Activated CD4-positive, alpha-beta memory T cell treated with anti-CD3 and anti-CD28 coated beads for 36 hours (primary cell): ENCODE data around the gene AFF2. TPM values are rescaled to one million over a fixed set of nuclear protein-coding genes. Genes with fewer than 3 reads are reported as not detected.

Experiments used
- CTCF ChIA-PET: fragments of 350-600 bp; sonication (Branson Sonifier 250); formaldehyde crosslinking; loops from one replicate; lab custom pipeline; 2021; ENCODE audit warnings: antibody characterized with exemption, inconsistent platforms; lab: Charles Lee
- POLR2A ChIA-PET: fragments of 350-600 bp; sonication (Branson Sonifier 250); formaldehyde crosslinking; loops from one replicate; lab custom pipeline; 2021; ENCODE audit warnings: antibody characterized with exemption; lab: Charles Lee
- DNase-seq: peaks from one replicate; pipeline ENCODE4 v3.0.0-alpha.2; 2020
- H3K27ac Mint-ChIP-seq: one replicate; pipeline ENCODE4 v1.8.0; 2021; ENCODE audit warnings: mixed read lengths
- H3K27me3 Mint-ChIP-seq: one replicate; pipeline ENCODE4 v1.8.0; 2021; ENCODE audit warnings: mixed read lengths
- H3K36me3 Mint-ChIP-seq: one replicate; pipeline ENCODE4 v1.8.0; 2021; ENCODE audit warnings: mixed read lengths
- H3K4me1 Mint-ChIP-seq: one replicate; pipeline ENCODE4 v1.8.0; 2021; ENCODE audit warnings: low read depth, mixed read lengths
- H3K4me3 Mint-ChIP-seq: one replicate; pipeline ENCODE4 v1.8.0; 2021; ENCODE audit warnings: mild to moderate bottlenecking, mixed read lengths
- H3K9me3 Mint-ChIP-seq: one replicate; pipeline ENCODE4 v1.8.0; 2021; ENCODE audit warnings: mixed read lengths
- intact Hi-C: fragments of 100-400 bp; cut with micrococcal nuclease; formaldehyde crosslinking; loops from one replicate; pipeline ENCODE4 v1.15.1; 2023
- total RNA-seq, 2 experiments: library from RNA; stranded (reverse); gene quantifications; one replicate each; pipeline ENCODE4 v1.2.3, GENCODE V29; 2021

The AFF2 gene
- total RNA-seq, 2 experiments from 2014 or later, result 0.36 to 0.45 TPM

DNA sequence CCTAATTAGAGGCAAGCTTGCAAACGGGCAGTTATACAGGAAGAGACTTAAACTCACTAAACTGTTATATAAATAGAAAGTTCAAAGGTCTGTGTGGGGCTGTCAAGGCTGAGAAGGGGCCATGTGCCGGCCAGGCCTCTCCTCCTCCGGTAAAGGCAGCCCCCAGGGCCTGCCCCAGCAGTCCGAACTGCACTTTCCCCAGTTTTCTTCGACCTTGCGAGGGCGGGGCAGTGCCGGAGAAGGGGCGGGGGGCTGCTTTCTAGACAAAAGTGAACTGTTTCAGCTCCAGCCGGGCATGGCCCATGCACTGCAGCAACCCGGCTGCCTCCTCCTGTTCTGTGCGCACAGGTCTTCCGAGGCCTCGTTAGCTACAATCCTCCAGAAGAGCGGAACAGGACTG is 4.1 kb downstream of the AFF2 start:
- intact Hi-C loops, result no loop called here
- no peak overlapping the region for H3K4me3 Mint-ChIP-seq
- no peak for DNase-seq
- POLR2A ChIA-PET, result no interaction called here
- CTCF ChIA-PET, result no interaction called here
- no peak overlapping the region for H3K27ac Mint-ChIP-seq
- H3K27me3 Mint-ChIP-seq, result peaks cover 5% of the 10 kb centered on the region
- no peaks in the 10 kb centered on the region for H3K4me1 Mint-ChIP-seq
- no peaks in the 10 kb centered on the region for H3K9me3 Mint-ChIP-seq
- no peaks in the 10 kb centered on the region for H3K36me3 Mint-ChIP-seq

GRCh38 chrX:148507418-148507817 is 7.0 kb downstream of the AFF2 start:
- intact Hi-C loops, result no loop called here
- Mint-ChIP-seq H3K27ac (no peak overlapping the region), H3K9me3 (no peaks in the 10 kb centered on the region), H3K4me1 (no peaks in the 10 kb centered on the region), H3K36me3 (no peaks in the 10 kb centered on the region), H3K27me3 (peaks cover 5% of the 10 kb centered on the region), H3K4me3 (no peak overlapping the region)
- ChIA-PET POLR2A (no interaction called here), CTCF (no interaction called here)
- no peak for DNase-seq

GRCh38 chrX:148512453-148512852 is 12.0 kb downstream of the AFF2 start:
- Mint-ChIP-seq H3K36me3 (no peaks in the 10 kb centered on the region), H3K9me3 (no peaks in the 10 kb centered on the region), H3K4me1 (no peaks in the 10 kb centered on the region), H3K27ac (no peak overlapping the region), H3K27me3 (no peaks in the 10 kb centered on the region), H3K4me3 (no peak overlapping the region)
- ChIA-PET POLR2A (no interaction called here), CTCF (no interaction called here)
- DNase-seq, result no peak
- intact Hi-C loops, result no loop called here

DNA sequence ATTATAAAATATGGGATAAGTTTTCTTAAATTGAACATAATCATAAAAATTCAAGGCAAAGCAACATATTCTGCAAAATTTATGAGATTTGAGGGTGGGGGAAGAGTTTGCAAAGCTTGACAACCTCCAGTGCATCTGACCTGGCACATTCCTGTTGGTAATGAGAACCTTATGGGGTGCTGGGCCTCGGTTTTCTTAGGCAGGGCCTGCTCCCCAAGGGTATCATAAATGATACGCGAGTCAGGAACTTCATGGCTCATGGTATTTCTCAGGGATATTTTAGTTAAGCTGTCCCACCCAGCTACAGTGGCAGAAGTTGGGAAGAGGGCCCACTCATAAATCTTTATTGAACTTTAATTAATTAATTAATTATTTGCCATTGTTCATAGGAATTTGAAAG is 13.2 kb downstream of the AFF2 start:
- ChIA-PET POLR2A (no interaction called here), CTCF (no interaction called here)
- Mint-ChIP-seq H3K4me1 (no peaks in the 10 kb centered on the region), H3K36me3 (no peaks in the 10 kb centered on the region), H3K27ac (no peak overlapping the region), H3K9me3 (no peaks in the 10 kb centered on the region), H3K4me3 (no peak overlapping the region), H3K27me3 (no peaks in the 10 kb centered on the region)
- DNase-seq, result no peak
- intact Hi-C loops, result no loop called here

DNA sequence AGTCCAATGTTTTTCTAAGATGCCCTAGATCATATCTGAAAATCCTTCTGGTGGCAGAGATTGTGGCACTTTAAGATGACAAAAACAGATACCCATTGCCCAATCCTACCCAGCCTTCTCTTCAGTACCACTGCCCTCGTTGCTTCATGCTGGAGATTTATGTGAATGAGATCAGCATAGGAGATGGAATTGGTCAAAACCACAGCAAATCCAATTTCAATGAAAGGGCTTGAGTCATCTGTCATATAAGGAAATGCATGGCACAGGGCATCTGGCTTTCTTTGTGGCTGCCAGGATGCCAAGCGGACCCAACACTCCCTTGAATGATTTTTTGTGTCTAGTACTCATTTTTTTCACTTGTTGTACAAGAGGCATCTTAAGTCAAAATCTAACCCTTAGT is 16.8 kb downstream of the AFF2 start:
- DNase-seq, result no peak
- Mint-ChIP-seq H3K36me3 (no peaks in the 10 kb centered on the region), H3K4me3 (no peak overlapping the region), H3K9me3 (no peaks in the 10 kb centered on the region), H3K4me1 (no peaks in the 10 kb centered on the region), H3K27me3 (no peaks in the 10 kb centered on the region), H3K27ac (no peak overlapping the region)
- ChIA-PET POLR2A (no interaction called here), CTCF (no interaction called here)
- intact Hi-C loops, result no loop called here

DNA sequence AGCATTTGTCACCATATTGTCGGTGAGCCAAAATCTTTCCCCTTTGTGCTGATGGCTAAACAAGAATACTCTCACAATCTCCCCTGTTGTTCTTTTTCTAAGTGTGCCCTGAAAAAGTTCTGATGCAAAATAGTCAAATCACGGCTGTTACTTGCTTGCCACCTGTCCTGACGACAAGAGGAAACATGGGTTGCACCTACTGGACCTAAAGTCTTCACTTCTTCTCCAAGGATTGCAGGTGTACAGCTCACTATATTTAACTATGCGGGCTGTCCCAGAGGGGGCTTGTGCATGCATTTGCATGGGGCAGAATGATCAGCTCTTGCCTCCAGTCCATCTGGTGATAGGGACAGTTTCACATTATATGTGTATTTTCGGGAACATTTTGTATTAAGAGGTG is 21.6 kb downstream of the AFF2 start:
- POLR2A ChIA-PET, result no interaction called here
- Mint-ChIP-seq H3K4me1 (no peaks in the 10 kb centered on the region), H3K27me3 (no peaks in the 10 kb centered on the region), H3K9me3 (no peaks in the 10 kb centered on the region), H3K36me3 (no peaks in the 10 kb centered on the region), H3K4me3 (no peak overlapping the region), H3K27ac (no peak overlapping the region)
- DNase-seq, result no peak
- CTCF ChIA-PET, result no interaction called here
- intact Hi-C loops, result no loop called here

- H3K4me1 Mint-ChIP-seq, result no peaks in the 10 kb centered on the region
- H3K36me3 Mint-ChIP-seq, result no peaks in the 10 kb centered on the region
- intact Hi-C loops, result no loop called here
- no peak for DNase-seq
- no peak overlapping the region for H3K4me3 Mint-ChIP-seq
- ChIA-PET POLR2A (no interaction called here), CTCF (no interaction called here)
- H3K27me3 Mint-ChIP-seq, result no peaks in the 10 kb centered on the region
- no peak overlapping the region for H3K27ac Mint-ChIP-seq
- no peaks in the 10 kb centered on the region for H3K9me3 Mint-ChIP-seq
Measured at GRCh38 chrX:148523303-148524080, 23.1 kb downstream of the AFF2 start.

GRCh38 chrX:148530464-148531077 is 30.2 kb downstream of the AFF2 start:
- CTCF ChIA-PET, result interaction anchor here (0.6 to 1.4 kb wide), 8 partner anchors 8 to 930 kb away, joined by 3 to 5 read pairs (median 4); no protein-coding TSS in a partner anchor
- Mint-ChIP-seq H3K27ac (no peak overlapping the region), H3K4me3 (no peak overlapping the region), H3K27me3 (no peaks in the 10 kb centered on the region), H3K36me3 (no peaks in the 10 kb centered on the region), H3K4me1 (no peaks in the 10 kb centered on the region), H3K9me3 (no peaks in the 10 kb centered on the region)
- POLR2A ChIA-PET, result no interaction called here
- no peak for DNase-seq
- intact Hi-C loops, result no loop called here

GRCh38 chrX:148534291-148534690 is 33.9 kb downstream of the AFF2 start:
- no peak overlapping the region for H3K4me3 Mint-ChIP-seq

DNA sequence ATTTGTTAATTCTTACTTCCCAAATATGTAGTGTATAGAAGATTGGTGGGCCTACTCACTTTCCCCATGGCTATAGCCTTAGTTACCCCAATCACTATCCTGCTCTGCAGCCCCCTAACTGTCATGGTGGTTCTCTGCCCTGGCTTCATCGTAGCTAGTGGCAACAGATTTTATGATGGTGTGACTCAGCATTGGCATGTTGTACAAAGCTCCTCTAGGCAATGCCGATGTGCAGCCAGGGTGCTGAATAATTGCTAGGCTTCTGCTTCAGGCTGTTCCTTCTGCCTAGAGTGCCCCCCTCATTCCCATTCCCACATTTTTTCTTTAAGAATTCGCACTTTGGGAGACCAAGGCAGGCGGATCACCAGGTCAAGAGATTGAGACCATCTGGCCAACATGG is 35.2 kb downstream of the AFF2 start:
- Mint-ChIP-seq H3K36me3 (no peaks in the 10 kb centered on the region), H3K9me3 (no peaks in the 10 kb centered on the region), H3K27ac (no peak overlapping the region), H3K27me3 (no peaks in the 10 kb centered on the region), H3K4me3 (no peak overlapping the region), H3K4me1 (no peaks in the 10 kb centered on the region)
- POLR2A ChIA-PET, result no interaction called here
- DNase-seq, result no peak
- intact Hi-C loops, result no loop called here
- CTCF ChIA-PET, result interaction anchor here (0.7 kb wide), 1 partner anchor 88 kb away, joined by 3 read pairs; no protein-coding TSS in a partner anchor

More at GRCh38 chrX:148534291-148534690, 33.9 kb downstream of the AFF2 start:
- ChIA-PET POLR2A (no interaction called here), CTCF (no interaction called here)
- Mint-ChIP-seq H3K4me1 (no peaks in the 10 kb centered on the region), H3K27ac (no peak overlapping the region), H3K36me3 (no peaks in the 10 kb centered on the region), H3K27me3 (no peaks in the 10 kb centered on the region), H3K9me3 (no peaks in the 10 kb centered on the region)
- intact Hi-C loops, result no loop called here
- DNase-seq, result no peak

DNA sequence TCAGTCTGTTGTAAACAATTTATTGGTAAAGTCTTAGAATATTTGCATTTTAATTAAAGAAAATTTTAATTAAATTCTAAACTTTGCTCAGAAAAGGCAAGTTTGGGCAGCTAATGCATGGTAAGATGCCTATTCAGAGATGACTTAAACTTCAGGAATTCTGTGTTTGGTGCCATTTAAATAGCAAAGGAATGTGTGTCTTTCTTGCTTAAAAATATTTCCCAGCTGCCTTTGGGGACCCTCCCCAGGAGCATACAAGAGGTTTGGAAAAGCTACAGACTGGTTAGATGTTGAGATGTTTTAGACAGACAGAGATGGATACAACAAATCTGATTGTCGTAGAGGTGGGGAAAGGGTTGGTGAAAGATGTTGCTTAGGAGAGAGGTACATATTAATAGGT is 36.5 kb downstream of the AFF2 start:
- POLR2A ChIA-PET, result no interaction called here
- DNase-seq, result no peak
- CTCF ChIA-PET, result no interaction called here
- no peak overlapping the region for H3K4me3 Mint-ChIP-seq
- no peaks in the 10 kb centered on the region for H3K4me1 Mint-ChIP-seq
- H3K9me3 Mint-ChIP-seq, result no peaks in the 10 kb centered on the region
- H3K27me3 Mint-ChIP-seq, result no peaks in the 10 kb centered on the region
- no peak overlapping the region for H3K27ac Mint-ChIP-seq
- intact Hi-C loops, result no loop called here
- H3K36me3 Mint-ChIP-seq, result no peaks in the 10 kb centered on the region

DNA sequence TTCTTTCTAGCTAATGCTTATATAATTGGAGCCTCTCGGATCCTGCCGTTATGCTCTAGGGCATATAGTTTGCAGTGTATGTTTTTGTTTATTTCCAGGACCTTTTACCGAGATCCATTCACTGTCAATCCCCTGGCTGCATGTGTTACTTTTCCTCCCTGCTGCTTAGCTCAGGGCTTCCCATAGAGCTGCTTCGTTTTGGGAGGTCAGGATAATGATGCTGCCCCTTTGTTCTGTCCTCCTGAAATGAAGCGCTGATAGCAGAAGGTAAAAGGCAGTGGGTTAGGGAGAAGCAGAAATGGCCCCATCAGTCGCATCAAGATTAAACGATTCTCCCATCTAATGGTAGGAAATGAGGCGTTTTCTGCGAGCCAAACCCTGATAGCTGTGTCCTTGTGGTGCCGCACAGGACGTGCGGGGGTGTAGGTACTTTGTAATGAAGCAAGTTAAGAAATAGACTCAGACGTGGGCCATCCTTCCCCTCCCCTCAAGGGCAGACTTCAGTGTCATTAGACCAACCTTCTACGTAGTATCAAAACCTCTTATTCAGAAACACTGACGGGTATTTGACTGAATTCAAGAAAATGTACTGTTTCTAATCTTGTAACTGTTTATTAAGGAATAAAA is 37.3 kb downstream of the AFF2 start:
- POLR2A ChIA-PET, result no interaction called here
- intact Hi-C loops, result no loop called here
- H3K4me3 Mint-ChIP-seq, result no peak overlapping the region
- no peaks in the 10 kb centered on the region for H3K36me3 Mint-ChIP-seq
- H3K27me3 Mint-ChIP-seq, result no peaks in the 10 kb centered on the region
- H3K4me1 Mint-ChIP-seq, result no peaks in the 10 kb centered on the region
- no peaks in the 10 kb centered on the region for H3K9me3 Mint-ChIP-seq
- H3K27ac Mint-ChIP-seq, result no peak overlapping the region
- CTCF ChIA-PET, result no interaction called here
- DNase-seq, result no peak
